ENCODE measurements around the gene RBM38.

GRCh38 chr20:57391439-57392301, 474 bp downstream of the RBM38 start:
- TF ChIP-seq CTCF (IDR thresholded peaks at IDR 0.05; ENCODE audit: low read length) (no peak), EZH2phosphoT487 (IDR thresholded peaks at IDR 0.05; ENCODE audit: low read length) (no peak)
